K562 treated with DMSO at 1 percent for 4 hours (cell line): ENCODE data around the gene DUSP8. TPM values are rescaled to one million over a fixed set of nuclear protein-coding genes. Genes with fewer than 3 reads are reported as not detected.

ENCODE experiments used
- total RNA-seq: library from RNA; unstranded; fragments of 300-600 nt; gene quantifications from 2 replicates; pipeline ENCODE4 v1.2.3, GENCODE V29; 2022; ENCODE audit not compliant: insufficient read depth

DUSP8 gene
- total RNA-seq, result 0.69 and 1.3 TPM in 2 replicates

DNA sequence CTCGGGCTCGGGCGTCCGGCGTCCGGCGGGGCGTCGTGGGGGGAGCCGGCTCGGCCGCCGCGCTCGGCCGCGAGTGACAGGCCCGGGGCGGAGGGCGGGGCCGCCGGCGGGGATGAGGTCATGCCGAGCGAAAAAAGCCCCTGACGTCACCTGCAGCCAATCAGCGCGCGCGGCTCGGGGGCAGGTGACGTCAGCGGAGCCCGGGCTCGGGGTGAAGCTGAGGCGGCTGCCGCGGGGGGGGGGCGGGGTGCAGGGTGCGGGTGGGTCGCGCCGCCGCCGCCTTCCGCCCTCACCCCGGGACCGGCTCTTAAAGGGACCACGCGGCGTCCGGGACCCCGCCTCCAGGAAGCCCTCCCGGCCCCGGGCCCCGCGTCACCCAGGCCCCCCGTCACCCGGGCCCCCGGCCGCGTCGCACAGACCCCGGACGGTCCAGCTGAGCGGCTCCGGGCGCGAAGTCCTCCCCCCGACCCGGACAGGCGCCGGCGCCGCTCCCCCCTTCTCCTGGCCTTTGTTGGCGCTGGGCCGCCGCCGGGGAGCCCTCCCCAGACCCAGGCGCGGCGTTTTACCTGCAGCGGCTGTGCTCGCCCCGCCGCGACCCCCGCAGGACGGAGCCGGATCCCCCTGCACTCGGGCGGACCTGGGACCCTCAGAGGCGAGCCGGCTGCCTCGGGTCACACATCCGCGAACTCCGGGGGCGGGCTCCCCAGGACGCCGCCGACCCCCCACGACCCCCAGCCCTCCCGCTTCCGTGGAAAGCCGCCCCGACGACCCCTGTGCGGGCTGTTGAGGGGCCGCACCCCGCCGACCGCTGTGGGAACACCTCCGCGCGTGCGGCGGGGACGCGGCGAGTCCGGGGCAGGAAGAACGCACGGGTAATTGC lies at the start of gene DUSP8:
Gene DUSP8 (minus strand): TSS at position 75 of the 880 bp plus-strand sequence. CDS start 6,445 bp downstream, outside the sequence.

DNA sequence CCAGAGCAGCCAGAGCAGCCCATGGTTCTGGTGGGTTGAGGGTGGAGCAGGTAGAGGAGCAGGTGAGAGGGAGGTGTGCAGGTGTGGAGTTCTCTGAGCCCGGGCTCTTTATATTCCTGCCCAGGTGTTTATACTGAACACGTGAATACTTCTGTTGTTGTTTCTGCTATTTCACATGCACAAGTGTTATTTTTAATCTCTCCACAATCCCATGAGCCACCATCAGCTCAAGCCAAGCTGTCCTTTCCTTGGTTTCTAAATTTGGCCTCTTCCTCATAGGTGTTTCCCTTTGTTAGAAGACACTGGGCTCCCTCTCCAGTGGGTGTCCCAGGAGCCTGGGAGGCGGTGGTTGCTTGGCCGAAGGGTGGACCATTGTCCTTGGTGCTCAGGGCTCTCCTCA lies 36.3 kb upstream of the DUSP8 start, which contains the start of gene KRTAP5-3:
Gene KRTAP5-3 (minus strand): TSS at position 101 of the 400 bp plus-strand sequence. CDS start 78 bp downstream, at position 23.

GRCh38 chr11:1597994-1598380 lies 25.9 kb upstream of the DUSP8 start, which contains the start of gene KRTAP5-2:
Gene KRTAP5-2, minus strand, starts transcription at chr11:1598294. Its CDS starts 44 bp downstream, at chr11:1598250.

DNA sequence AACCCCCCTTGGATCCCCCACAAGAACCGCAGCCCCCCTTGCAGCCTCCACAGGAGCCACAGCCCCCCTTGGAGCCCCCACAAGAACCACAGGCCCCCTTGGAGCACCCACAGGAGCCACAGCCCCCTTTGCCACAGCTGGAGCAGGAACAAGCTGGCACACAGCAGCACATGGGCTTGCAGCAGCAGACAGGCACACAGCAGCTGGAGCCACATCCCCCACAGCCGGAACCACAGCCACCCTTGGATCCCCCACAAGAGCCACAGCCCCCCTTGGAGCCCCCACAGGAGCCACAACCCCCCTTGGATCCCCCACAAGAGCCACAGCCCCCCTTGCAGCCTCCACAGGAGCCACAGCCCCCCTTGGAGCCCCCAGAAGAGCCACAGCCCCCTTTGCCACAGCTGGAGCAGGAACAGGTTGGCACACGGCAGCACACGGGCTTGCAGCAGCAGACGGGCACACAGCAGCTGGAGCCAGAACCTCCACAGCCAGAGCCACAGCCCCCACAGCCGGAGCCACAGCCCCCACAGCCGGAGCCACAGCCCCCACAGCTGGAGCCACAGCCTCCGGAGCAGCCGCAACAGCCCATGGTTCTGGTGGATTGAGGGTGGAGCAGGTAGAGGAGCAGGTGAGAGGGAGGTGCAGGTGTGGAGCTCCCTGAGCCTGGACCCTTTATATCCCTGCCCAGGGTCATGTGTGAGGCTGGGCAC lies 12.7 kb upstream of the DUSP8 start, which contains the start of gene KRTAP5-1:
Gene KRTAP5-1 (minus strand): TSS at position 623 of the 710 bp plus-strand sequence. CDS start 34 bp downstream, at position 589.

Other genes starting within 250 kb of the DUSP8 start
- not detected in 2 replicates for gene BRSK2, start 182.3 kb downstream of the DUSP8 start, total RNA-seq
- 35.3 and 42.1 TPM in 2 replicates for gene MOB2, start 85.5 kb downstream of the DUSP8 start, total RNA-seq
- not detected in 2 replicates for gene KRTAP5-1, start 13.0 kb upstream of the DUSP8 start, total RNA-seq
- gene KRTAP5-2, start 26.0 kb upstream of the DUSP8 start, total RNA-seq, result not detected in 2 replicates
- not detected in 2 replicates for gene KRTAP5-3, start 36.2 kb upstream of the DUSP8 start, total RNA-seq
- not detected in 2 replicates for gene KRTAP5-4, start 49.9 kb upstream of the DUSP8 start, total RNA-seq
- not detected in 2 replicates for gene KRTAP5-5, start 57.5 kb upstream of the DUSP8 start, total RNA-seq
- not detected in 2 replicates for gene KRTAP5-6, start 124.9 kb upstream of the DUSP8 start, total RNA-seq
- 0.51 TPM in 1 of 2 replicates, not detected in the other for gene IFITM10, start 178.3 kb upstream of the DUSP8 start, total RNA-seq
- gene CTSD, start 191.7 kb upstream of the DUSP8 start, total RNA-seq, result 399 and 434 TPM in 2 replicates